SW480 (cell line): ENCODE data around the gene MTRFR.
"Not testable (repeated sequence)": the region's sequence is repeated elsewhere in the genome, so short reads cannot be mapped to it uniquely, and the experiment has no call there.

ENCODE experiments used
- DNase-seq: peaks from one replicate; pipeline ENCODE4 v3.0.0-alpha.2; 2016; ENCODE audit warnings: low spot score

Gene MTRFR

DNA sequence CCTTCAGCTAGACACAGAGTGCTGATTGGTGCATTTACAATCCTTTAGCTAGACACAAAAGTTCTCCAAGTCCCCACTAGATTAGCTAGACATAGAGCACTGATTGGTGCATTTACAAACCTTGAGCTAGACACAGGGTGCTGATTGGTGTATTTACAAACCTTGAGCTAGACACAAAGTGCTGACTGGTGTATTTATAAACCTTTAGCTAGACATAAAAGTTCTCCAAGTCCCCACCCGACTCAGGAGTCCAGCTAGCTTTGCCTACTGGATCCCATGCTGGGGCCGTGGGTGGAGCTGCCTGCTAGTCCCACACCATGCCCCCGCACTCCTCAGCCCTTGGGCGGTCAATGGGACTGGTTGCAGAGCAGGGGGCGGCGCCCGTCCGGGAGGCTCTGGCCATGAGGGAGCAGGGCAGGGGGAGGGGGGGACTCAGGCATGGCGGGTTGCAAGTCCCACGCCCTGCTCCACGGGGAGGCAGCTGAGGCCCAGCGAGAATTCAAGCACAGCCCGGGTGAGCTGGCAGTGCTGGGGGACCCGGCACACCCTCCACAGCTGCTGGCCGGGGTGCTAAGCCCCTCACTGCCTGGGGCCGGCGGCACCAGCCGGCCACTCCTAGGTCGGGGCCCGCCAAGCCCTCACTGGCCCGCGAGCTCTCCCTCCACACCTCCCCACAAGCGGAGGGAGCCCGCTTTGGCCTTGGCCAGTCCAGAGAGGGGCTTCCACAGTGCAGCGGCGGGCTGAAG is 15.9 kb downstream of the MTRFR start:
- DNase-seq: not testable (repeated sequence)

DNA sequence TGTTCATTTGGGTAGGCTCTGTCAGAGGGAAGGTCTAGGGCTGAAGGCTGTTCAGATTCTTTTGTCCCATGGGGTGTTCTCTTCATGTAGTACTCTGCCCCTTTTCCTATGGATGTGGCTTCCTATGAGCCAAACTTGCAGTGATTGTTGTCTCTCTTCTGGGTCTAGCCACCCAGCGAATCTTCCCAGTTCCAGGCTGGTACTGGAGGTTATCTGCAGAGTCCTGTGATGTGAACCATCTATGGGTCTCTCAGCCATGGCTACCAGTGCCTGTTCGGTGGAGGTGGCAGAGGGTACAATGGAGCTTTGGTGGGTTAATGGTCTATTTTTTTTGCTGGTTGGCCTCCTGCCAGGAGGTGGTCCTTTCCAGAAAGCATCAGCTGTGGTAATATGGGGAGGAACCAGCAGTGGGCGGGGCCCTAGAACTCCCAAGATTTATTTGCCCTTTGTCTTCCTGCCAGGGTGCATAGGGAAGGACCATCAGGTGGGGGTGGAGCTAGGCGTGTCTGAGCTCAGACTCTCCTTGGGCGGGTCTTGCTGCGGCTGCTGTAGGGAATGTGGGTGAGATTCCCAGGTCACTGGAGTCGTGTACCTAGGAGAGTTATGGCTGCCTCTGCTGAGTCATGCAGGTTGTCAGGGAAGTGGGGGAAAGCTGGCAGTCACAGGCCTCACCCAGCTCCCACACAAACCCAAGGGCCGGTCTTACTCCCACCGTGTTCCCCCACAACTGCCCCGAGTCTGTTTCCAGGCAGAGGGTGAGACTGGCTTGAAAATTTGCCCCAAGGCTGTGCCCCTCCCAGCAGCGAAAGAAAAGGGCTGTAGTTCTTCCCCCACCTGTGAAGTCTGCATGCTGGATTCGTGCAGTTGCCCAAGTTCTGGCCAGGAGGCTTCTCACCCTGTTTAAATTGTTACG is 17.5 kb downstream of the MTRFR start:
- DNase-seq: peak; percentile 91

DNA sequence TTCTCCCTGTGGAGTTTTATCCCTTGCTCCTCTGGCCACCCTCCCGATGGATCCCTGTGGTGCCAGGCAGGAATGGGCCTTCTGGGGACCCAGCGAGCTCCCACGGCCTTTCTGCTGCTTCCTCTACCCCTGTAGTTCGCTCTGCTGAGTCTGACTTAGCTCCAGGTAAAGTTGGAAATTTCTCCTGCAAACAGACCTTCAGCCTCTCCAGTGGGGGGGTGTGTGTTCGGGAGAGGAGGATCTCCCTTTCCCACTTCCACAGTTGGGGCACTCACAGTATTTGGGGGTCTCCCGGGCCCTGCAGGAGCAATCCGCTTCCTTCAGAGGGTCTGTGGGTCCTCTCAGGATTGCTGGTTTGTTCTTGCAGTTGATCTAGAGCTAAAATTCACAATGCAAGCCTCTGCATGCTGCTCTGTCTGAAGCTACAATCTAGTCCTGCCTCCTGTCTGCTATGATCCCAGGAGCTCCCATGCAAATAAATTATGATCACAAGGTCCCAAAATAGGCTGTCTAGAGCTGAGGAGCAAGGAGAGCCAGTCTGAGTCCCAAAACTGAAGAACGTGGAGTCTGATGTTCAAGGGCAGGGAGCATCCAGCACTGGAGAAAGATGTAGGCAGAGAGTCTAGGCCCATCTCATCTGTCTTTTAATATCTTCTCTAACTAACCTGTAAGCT is 18.3 kb downstream of the MTRFR start:
- no peak for DNase-seq

DNA sequence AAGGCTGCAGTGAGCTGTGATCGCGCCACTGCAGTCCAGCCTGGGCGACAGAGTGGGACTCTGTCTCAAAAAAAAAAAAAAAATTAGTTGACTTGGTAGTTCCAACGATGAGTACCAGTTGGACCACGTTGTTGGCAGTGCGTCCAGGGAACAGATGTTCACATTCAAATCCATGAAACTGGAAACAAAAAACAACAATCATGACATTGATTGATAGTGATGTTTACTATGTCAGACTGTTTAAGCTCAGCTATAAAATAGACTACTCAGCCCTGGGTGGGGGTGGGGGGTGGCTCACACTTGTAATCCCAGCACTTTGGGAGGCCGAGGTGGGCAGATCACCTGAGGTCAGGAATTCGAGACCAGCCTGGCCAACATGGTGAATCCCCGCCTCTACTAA is 19.1 kb downstream of the MTRFR start:
- not testable (repeated sequence) for DNase-seq

DNA sequence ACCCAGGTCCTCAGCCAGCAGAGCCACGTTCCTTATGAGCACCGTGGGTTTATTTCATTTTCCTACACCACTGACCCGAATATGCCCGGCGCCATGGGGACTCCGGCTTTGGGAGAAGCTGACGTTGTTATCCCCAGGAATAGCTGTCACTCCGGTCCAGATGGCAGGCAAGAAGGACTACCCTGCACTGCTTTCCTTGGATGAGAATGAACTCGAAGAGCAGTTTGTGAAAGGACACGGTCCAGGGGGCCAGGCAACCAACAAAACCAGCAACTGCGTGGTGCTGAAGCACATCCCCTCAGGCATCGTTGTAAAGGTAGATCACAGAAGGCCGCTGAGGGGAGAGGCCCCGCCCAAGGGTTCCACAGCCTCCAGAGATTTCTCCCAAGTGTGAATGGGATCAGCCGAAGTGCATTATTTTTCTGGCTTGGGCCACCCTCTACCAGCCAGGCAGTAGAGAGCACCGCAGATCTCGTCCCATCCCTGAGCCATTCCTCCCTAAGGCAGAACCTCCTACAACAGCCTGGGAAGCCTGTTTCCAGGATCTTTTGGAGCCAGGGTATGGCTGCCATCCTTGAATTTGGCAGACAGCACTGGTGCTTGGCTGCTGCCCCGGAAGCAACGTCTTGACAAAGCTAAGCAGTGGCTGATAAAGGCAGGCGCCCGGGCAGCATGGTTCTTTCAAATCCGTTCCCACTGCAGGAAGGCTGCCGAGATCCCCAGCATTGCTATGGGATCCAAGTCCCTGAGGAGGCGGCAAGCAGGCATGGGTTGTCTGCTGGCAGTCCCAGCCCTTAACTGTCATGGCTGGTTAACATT is 20.6 kb downstream of the MTRFR start:
- no peak for DNase-seq

DNA sequence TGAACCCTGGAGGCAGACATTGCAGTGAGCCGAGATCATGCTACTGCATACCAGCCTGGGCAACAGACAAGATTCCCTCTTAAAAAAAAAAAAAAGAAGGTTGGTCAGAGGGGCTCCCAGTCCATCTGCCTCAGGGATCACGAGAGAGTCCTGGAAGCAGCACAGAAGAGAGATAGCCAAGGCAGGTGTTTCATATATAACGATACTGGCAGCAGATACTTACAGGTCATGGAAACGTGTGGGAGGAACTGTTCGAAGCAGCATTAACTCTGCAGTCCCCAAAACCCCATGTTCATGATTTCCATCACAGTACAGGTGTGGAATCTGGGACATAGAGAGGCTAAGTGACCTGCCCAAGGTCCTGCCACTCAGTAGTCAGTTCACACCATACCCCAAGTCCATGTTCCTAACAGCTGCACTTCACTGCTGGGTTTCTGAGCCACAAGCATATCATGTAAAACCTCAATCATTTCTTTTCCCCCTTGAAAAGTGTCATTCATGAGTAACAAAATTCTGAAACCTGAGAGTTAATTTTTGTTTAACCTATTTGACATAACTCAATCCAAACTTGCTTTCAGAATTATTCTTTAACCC is 21.7 kb downstream of the MTRFR start:
- DNase-seq: no peak

DNA sequence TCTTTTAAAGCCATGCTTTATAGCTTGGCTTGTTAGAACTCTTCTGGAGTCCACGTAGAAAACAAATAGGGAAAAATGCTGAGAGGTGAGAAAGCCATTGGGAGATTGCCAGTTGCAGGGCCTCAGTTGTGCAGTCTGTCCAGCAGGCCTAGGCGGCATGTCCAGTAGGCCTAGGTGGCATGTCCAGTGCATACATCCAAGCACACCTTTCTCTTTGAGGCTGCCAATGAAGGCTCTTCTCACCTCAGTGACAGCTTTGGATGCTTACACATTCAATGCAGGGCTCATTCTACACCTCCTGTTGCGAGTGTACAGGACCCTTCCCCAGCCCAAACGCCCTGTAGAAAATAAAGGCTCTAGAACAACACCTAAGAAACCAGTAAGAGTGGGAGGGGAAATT is 25.4 kb downstream of the MTRFR start:
- no peak for DNase-seq

DNA sequence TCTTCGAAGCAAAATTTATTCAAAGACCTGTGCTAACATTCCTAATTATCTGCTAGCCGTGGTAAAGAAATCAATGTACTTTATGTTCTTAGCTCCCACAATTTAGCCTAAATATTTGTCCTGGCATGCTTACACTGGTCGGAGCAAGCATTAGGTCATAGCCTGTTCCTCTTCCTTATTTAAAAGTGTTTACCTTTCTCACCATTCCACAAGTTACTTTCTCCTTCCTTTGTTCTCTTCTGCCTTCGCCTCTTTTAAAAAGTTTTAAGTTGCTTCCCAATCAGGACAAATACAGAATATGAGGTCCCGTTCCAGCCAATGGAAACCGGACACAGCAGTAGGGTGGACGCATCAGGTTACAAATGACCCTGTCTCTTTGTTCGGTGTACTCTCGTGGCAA is 26.8 kb downstream of the MTRFR start:
- DNase-seq: no peak

DNA sequence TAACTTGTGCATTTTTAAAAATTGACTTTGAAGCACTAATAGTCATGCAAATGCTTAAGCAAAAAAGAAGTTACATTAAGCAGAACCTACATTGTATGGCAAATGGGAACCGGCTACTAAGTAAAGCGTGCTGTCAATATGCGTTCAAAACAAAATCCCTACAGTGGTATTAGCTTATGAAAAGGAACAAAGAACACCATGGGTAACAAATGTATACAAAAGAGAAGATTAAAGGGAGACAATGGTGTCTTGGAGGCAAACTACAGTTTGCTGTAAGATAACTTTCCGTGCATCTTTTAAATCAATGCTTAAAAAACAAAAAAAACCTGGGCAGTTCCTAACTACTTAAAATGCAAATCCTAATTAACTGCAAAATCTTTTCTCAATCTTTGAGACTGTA is 28.0 kb downstream of the MTRFR start:
- no peak for DNase-seq

DNA sequence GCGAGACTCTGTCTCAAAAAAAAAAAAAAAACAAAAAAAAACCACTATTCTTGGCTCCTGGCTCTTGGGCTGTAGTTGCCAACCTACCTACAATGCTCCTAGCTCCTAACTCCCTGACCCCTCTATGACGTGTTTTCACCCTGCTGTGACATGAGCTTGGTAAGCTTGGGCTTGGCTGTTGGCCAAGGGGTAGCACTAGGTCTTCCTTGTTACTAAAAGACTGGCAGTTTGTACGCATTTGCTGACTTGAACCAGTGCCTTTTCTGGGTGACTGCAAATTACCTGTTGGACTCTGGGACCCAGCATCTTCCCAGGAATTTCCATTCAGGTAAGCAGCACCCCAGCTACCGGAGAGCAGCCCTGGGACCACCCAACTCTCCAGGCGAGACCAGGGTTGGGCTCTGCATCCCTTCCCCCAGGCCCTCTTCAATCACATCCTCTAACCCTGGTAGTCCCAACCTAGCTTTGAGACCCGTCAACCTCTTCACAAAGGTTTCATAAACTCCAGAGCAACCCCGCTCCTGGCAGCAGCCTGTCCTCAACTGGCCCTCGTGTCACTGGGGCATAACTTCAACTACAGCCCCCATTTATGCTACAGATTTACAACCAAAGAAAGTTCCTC is 30.1 kb downstream of the MTRFR start:
- DNase-seq: no peak

DNA sequence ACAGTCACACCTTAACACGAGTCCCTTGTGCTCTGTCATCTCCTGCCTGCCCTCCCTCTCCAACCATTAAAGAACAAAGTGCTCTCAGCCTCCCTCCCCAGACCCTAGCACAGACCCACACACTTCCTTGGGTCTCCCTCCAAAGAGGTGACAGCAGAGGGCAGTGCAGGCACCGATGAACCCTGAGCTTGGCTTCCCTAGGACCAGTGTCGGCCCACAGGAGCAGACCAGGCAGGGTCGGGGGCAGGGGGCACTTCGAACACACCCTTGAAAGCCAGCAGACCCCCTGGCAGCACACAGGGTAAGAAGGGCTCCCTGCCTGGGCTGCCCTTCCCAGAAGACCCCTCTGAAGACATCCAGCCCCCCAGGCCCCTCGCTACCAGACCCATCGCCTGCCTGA is 31.4 kb downstream of the MTRFR start:
- no peak for DNase-seq

DNA sequence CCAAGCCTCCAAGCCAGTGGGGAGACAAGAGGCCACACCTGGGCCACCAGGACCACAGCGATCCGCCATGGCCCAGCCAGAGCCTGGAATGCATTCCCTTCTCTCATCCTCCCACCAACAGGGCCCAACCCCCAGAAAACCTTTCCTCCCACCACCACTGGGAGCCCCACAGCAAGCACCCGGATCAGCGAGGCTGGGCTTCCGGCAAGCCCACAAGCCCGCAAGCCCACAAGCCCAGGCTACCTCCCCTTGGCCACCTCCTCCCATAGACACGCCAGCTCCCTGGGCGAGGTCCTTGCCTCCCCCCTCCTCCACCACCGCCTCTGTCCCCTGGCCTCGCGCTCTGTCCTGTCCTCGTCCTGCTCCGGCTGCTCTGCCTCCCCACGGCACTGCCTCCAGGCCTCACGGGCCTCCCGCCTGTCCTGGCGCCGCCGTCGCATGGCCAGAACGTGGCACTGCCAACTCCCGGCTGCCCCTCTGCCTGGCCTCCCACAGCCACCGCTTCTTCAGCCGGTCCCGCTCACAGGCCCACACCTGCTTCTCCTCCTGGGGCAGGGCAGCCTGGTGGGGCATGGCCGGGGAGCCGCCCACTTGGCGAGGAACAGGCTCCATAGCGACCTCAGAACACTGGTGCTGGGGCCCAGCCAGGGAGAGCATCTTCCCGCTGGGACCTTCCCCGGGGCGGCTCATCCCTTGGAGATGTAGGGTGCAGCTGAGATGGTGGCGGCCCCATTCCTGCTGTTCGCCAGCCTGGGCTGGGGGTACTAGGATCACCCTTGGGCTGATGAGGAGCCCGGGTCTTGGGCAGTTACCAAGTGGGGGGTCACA is 32.8 kb downstream of the MTRFR start:
- DNase-seq: no peak

DNA sequence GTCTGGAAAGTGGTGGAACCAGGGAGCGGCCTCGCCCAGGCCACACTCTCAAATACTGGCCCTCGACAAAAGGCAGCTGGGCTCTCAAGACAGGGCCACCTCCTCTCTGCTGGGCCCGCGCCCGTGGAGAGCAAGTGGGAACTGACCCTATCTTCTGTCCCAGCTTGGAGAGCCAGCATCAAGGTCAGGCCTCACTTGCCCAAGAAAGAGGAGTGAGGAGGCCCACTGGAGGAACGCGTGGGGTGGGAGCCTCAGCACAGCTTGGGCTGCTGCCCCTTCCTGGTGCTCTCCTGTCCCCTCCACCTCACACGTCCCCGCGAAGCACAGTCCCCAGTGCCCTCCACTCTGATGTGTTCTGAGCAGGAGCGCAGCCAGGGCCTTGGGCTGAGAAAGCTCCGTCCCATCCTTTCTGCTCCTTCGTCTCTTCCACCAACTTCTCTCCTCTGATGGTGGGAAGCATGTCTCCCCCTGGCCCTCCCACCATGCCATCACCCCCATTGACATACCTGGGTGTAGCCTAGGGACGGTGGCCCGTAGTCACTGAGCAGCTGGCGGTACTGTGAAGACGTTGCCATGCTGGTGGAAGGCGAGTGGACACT is 33.5 kb downstream of the MTRFR start:
- DNase-seq: no peak

DNA sequence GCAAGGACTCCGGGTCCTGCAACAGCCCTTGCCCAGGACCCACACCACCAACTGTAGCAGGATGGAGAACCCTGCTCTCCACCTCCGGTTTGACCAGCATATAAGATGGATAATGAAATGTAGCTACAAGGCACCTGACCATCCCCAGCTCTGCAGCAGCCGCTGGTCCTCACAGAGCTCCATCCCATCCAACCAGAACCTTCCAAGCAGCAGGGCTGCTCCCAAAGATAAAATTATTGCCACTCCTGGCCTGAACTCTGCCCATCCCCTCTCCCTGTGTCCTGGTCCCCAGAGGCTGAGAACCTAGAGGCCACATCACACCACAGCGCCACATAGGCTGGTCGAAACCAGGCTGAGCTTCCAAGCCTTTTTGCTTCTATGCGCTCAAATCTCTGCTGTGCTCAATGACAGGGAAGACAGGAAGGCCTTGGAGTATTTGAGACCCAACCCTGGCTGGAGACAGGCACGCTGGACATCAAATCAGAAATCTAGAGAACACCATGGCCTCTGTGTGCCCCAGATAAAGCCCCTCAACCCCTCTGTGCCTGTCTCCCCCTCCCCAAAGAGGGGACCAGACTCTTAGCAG is 34.2 kb downstream of the MTRFR start:
- DNase-seq: no peak

DNA sequence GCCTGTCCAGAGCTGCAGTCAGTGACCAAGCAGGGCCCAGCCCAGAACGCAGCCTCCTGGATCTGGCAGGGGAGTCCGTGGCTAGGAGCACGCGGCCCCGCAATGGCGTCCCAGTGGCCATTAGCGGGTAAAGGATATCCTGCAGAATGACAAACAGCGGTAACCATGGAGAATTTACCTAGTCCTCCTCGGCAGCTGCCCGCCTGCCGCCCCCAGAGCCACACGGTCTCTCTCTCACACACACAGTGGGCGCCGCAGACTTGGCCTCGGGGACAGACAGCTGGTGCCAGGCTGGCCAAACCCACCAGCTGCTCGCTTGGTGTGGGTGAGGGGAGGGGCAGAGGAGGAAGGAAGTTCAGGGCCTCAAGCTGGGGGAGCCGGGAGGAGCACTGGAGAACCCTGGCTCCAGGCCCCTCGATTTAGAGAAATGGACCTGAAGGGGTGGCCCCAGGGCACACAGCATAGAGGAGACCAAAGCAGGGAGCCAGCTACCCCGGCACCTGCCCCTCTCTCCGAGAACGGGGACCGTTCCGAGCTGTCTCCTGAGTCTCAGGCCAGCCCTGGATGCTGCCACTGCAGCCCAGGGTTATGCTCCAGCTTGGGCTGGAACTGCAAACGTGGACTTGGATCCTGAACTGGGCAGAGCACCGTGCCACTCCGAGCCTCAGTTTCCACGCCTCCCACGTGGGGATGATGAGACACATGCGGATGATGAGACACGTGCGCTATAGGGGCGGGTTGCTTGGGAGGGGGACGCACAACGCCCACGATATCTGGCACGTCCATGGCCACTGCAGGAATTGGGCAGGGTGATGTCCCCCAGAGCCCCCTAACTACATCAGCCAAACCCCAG is 35.0 kb downstream of the MTRFR start:
- DNase-seq: no peak

DNA sequence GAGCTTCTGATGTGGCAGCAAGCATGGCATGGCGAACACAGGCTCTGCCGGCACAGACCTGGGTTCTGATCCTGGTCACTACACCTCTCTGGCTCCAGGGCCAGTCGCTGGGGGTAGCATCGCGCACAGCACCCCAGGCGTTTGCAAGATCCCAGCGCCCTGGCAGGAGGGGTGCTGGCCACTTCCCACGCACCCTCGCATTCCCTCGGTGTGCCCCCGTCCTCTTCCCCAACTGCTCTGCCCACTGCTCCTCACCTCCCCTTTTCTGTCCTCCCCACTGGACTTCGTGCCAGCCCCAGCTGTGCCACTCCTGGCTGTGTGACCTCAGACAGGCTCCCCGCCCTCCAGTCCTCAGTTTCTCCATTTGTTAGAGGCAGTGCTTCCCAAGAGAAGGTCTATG is 35.6 kb downstream of the MTRFR start:
- no peak for DNase-seq

DNA sequence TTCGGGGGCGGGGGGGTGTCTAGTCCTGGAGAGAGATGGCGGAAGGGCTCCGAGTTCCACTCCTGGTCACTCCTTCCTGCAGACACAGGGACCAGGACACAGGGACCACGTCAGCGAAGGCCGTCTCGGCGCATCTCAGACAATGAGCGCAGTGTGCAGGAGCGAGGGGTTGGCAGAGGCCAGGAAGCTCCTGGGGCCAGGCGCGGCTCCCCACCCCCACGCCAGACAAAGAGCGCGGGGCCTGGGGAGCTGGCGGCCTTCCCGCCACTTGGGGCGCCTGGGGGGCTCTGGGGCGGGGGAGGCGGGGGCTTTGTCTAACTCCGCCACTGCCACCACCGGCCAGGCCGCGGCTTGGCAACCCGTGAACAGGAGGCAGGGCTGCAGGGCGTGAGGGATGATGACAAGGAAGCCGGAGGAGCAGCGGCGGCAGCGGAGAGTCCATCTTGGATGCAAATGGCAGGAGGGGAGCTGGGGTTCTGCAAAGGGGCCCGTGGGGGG is 36.2 kb downstream of the MTRFR start:
- no peak for DNase-seq

DNA sequence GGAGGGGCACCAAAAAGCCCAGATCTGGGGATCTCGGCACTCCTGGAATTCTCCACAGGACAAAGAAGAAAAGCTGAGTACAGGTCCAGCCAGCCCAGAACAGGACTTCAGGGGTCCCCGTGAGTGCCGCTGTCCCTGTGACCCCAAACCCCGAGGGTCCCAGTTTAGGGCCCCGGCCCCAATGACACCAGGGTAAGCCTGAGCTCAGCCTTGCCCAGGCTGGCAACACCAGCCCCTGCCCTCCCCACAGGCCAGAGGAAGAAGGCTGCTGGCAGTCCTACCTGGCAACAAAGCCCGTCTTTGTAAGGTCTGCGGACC is 36.6 kb downstream of the MTRFR start:
- DNase-seq: no peak
